Measurements from ENCODE around the gene CDK15.

Gene CDK15

DNA sequence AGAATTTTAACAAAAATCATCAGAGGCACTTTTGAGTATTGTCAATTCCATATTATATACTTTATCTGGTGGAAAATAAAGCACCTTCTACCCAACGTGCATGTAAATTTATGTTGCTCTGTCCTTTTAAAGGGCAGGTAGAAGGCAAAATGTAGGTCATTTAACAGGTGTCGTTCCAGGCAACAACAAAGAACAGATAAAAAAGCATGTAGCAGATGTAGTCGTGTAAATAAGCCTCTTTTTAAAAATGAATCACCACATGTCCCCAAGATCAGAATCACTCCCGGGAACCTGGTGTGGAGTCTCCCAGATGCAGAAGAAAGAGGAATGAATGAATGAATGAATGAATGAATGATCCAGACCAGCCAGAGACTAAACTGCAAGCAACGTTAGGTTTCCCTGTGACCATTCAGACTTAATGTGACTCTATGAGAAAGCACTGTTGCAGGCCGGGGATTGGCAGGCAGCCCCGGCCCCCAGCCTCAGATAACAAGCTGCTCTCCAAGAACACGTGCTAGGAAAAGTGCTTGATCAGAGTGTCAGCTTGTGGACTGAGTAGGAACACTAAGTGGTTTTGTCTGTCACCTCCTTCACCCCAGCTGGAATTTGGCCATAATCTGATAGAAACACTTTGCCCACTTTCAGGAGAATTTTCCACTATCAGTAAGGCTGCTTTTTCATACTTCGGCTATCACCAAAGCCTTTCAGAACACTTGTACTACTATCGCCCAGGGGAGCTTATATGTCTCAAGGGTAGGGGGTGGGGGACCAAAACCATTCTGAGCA is 100.6 kb downstream of the CDK15 start:
- H3K36me3 ChIP-seq (ENCODE audit: control insufficient read depth, insufficient read depth, low read length): no peaks in the 10 kb centered on the region
- no peak overlapping the region for H2AFZ ChIP-seq
- H3K9ac ChIP-seq: no peak overlapping the region
- no peaks in the 10 kb centered on the region for H3K9me3 ChIP-seq (ENCODE audit: control insufficient read depth, low read length)
- H3K4me3 ChIP-seq (ENCODE audit: low read depth, low read length): no peak overlapping the region
- H3K4me1 ChIP-seq: no peaks in the 10 kb centered on the region
- no peak overlapping the region for H3K27ac ChIP-seq
- no peaks in the 10 kb centered on the region for H3K79me2 ChIP-seq
- no peak overlapping the region for H3K4me2 ChIP-seq (ENCODE audit: low read length)
- no peaks in the 10 kb centered on the region for H3K27me3 ChIP-seq (ENCODE audit: control insufficient read depth, insufficient read depth, low read length)
- TF ChIP-seq, protein P1, sequence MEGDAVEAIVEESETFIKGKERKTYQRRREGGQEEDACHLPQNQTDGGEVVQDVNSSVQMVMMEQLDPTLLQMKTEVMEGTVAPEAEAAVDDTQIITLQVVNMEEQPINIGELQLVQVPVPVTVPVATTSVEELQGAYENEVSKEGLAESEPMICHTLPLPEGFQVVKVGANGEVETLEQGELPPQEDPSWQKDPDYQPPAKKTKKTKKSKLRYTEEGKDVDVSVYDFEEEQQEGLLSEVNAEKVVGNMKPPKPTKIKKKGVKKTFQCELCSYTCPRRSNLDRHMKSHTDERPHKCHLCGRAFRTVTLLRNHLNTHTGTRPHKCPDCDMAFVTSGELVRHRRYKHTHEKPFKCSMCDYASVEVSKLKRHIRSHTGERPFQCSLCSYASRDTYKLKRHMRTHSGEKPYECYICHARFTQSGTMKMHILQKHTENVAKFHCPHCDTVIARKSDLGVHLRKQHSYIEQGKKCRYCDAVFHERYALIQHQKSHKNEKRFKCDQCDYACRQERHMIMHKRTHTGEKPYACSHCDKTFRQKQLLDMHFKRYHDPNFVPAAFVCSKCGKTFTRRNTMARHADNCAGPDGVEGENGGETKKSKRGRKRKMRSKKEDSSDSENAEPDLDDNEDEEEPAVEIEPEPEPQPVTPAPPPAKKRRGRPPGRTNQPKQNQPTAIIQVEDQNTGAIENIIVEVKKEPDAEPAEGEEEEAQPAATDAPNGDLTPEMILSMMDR (IDR thresholded peaks at IDR 0.05): no peak

DNA sequence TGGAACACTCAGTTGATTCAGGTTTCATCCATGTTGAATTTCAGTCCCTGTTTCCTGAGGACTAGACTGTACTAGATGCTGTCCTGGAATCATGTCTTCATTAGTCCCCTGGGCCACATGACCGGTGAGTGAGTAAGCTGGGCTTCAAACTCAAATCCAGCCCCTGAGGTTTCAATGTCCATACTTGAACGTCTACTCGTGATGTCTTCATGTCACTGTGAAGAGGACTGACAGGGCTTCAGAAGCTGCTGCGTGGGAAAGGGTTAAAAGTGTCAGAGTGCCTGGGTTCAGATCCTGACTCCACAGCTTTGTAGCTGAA is 101.2 kb downstream of the CDK15 start:
- Histone ChIP-seq H3K79me2 (no peaks in the 10 kb centered on the region), H3K27ac (no peak overlapping the region), H3K27me3 (ENCODE audit: control insufficient read depth, insufficient read depth, low read length) (no peaks in the 10 kb centered on the region), H3K4me1 (no peaks in the 10 kb centered on the region), H3K4me3 (ENCODE audit: low read depth, low read length) (no peak overlapping the region), H3K36me3 (ENCODE audit: control insufficient read depth, insufficient read depth, low read length) (no peaks in the 10 kb centered on the region), H3K4me2 (ENCODE audit: low read length) (no peak overlapping the region), H3K9ac (no peak overlapping the region), H2AFZ (no peak overlapping the region), H3K9me3 (ENCODE audit: control insufficient read depth, low read length) (no peaks in the 10 kb centered on the region)
- TF ChIP-seq, protein P1 (IDR thresholded peaks at IDR 0.05): no peak

DNA sequence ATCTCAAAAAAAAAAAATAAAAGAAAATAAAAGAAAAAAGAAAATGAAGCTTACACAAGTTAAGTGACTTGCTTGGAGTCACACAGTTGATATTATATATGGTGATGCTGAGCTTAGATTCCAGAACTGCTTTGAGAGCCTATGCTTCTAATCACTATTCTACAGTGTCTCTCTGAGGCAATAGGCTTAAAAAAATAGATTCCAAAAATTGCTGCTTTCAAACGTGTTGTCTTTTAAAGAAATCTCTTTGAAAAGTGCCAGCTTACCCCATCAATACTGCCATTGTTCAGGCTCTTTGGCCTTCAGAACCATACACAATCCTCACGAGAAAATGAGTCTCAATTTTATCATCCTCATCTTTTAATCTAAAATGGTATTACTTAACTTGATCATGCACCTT is 102.6 kb downstream of the CDK15 start:
- Histone ChIP-seq H3K79me2 (no peaks in the 10 kb centered on the region), H3K27me3 (ENCODE audit: control insufficient read depth, insufficient read depth, low read length) (no peaks in the 10 kb centered on the region)
- TF ChIP-seq, protein P1 (IDR thresholded peaks at IDR 0.05): no peak

DNA sequence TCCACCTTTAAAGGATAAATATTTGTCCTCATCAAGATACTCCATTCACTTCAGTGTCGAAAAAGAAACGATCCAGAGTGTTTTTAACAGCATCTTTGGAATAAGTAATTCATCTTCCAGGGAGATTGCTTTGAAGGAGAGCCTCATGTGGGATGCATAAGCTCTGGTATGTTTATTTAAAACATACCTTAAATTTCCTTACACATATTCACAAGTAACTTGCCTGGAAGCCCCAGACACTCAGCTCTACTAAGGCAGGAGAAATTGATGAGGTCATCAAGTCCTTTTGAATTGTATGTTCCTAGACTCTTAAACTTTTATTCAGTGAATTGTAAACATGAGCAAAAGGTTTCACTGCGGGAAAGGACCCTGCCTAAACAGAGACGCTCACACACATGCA is 103.0 kb downstream of the CDK15 start:
- no peak overlapping the region for H3K9ac ChIP-seq
- no peaks in the 10 kb centered on the region for H3K9me3 ChIP-seq (ENCODE audit: control insufficient read depth, low read length)
- no peaks in the 10 kb centered on the region for H3K27me3 ChIP-seq (ENCODE audit: control insufficient read depth, insufficient read depth, low read length)
- no peak overlapping the region for H3K4me3 ChIP-seq (ENCODE audit: low read depth, low read length)
- no peak overlapping the region for H3K27ac ChIP-seq
- H3K4me2 ChIP-seq (ENCODE audit: low read length): no peak overlapping the region
- H3K4me1 ChIP-seq: no peaks in the 10 kb centered on the region
- H2AFZ ChIP-seq: no peak overlapping the region
- TF ChIP-seq, protein P1 (IDR thresholded peaks at IDR 0.05): no peak
- no peaks in the 10 kb centered on the region for H3K36me3 ChIP-seq (ENCODE audit: control insufficient read depth, insufficient read depth, low read length)
- no peaks in the 10 kb centered on the region for H3K79me2 ChIP-seq

More for the DNA sequence above, 102.6 kb downstream of the CDK15 start:
- Histone ChIP-seq H3K27ac (no peak overlapping the region), H3K36me3 (ENCODE audit: control insufficient read depth, insufficient read depth, low read length) (no peaks in the 10 kb centered on the region), H3K9ac (no peak overlapping the region), H3K4me2 (ENCODE audit: low read length) (no peak overlapping the region), H3K9me3 (ENCODE audit: control insufficient read depth, low read length) (no peaks in the 10 kb centered on the region), H2AFZ (no peak overlapping the region), H3K4me1 (no peaks in the 10 kb centered on the region), H3K4me3 (ENCODE audit: low read depth, low read length) (no peak overlapping the region)

DNA sequence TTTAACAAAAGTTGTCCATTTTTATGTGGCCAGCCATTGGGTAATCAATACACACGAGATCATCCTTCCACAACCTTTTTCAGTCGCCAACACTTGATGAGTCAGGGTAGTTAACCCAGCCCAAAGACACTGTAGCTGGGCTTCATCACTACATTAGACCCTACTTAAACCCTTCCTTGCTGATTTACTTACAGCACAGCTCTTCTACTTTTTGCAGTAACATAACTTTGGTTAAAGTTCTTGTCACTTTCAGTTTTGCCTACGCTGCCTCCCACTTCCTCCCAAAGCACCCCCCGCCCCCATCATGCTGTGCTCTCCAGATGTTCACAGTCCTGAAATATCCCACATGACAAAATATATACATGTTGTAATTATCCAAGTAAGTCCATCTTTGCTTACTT is 103.6 kb downstream of the CDK15 start:
- H3K9ac ChIP-seq: no peak overlapping the region
- H3K4me1 ChIP-seq: no peaks in the 10 kb centered on the region
- no peaks in the 10 kb centered on the region for H3K79me2 ChIP-seq
- no peaks in the 10 kb centered on the region for H3K9me3 ChIP-seq (ENCODE audit: control insufficient read depth, low read length)
- H3K4me2 ChIP-seq (ENCODE audit: low read length): no peak overlapping the region
- H3K4me3 ChIP-seq (ENCODE audit: low read depth, low read length): no peak overlapping the region
- H3K36me3 ChIP-seq (ENCODE audit: control insufficient read depth, insufficient read depth, low read length): no peaks in the 10 kb centered on the region
- TF ChIP-seq, protein P1 (IDR thresholded peaks at IDR 0.05): no peak
- H3K27me3 ChIP-seq (ENCODE audit: control insufficient read depth, insufficient read depth, low read length): no peaks in the 10 kb centered on the region
- no peak overlapping the region for H3K27ac ChIP-seq
- no peak overlapping the region for H2AFZ ChIP-seq

Measured in parathyroid adenoma (tissue), 2 donors.